BLaER1 (cell line): ENCODE measurements around the gene NPS.

Source experiments
- H3K27ac ChIP-seq: shearing (Covaris generic); formaldehyde crosslinking; 2 replicates; pipeline ENCODE4 v1.8.1; 2022
- H3K27me3 ChIP-seq: shearing (Covaris generic); formaldehyde crosslinking; 2 replicates; pipeline ENCODE4 v1.8.1; 2022
- H3K36me3 ChIP-seq: shearing (Covaris generic); formaldehyde crosslinking; 2 replicates; pipeline ENCODE4 v1.8.1; 2022
- H3K4me1 ChIP-seq: shearing (Covaris generic); formaldehyde crosslinking; 2 replicates; pipeline ENCODE4 v1.8.1; 2022
- H3K4me2 ChIP-seq: shearing (Covaris generic); formaldehyde crosslinking; 2 replicates; pipeline ENCODE4 v1.8.1; 2022
- H3K4me3 ChIP-seq: shearing (Covaris generic); formaldehyde crosslinking; 2 replicates; pipeline ENCODE4 v1.8.1; 2022
- H3K9ac ChIP-seq: shearing (Covaris generic); formaldehyde crosslinking; 2 replicates; pipeline ENCODE4 v1.8.1; 2022
- H3K9me3 ChIP-seq: shearing (Covaris generic); formaldehyde crosslinking; 2 replicates; pipeline ENCODE4 v1.8.1; 2022
- H4K20me1 ChIP-seq: shearing (Covaris generic); formaldehyde crosslinking; 2 replicates; pipeline ENCODE4 v1.8.1; 2022
- Cebpa-rat ChIP-seq: shearing (Covaris generic); IDR thresholded peaks from 2 replicates; pipeline ENCODE4 v1.8.1; 2022

Gene NPS

DNA sequence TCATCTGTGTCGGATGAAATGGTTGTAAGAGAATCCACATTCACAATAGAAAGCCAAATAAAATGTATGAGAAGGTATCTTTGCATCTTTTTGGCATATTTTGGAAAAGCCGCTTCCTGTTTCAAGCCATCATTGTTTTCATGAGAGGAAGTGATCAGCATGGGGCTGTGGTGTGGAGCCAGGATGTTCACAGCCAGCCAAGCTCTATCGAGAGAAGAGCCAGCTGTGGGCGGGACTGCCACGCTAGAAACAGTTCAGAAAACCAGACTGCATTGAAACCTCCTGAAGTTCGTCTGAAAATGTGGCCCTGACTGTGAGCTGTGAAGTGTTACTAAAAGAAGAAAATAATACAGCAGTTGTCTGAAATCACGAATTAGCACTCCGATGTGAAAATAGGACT is 21.2 kb upstream of the NPS start:
- 0 out of 2 replicates have a peak overlapping the region, but pooled peaks have one; percentile 6 for H3K4me2 ChIP-seq
- no peaks in the 10 kb centered on the region for H3K27me3 ChIP-seq
- no peak overlapping the region for H3K9ac ChIP-seq
- no peaks in the 10 kb centered on the region for H3K9me3 ChIP-seq
- no peak for TF ChIP-seq Cebpa-rat
- H3K4me3 ChIP-seq = no peak overlapping the region
- H3K27ac ChIP-seq = no peak overlapping the region
- no peaks in the 10 kb centered on the region for H3K36me3 ChIP-seq
- H4K20me1 ChIP-seq = no peaks in the 10 kb centered on the region
- H3K4me1 ChIP-seq = peaks cover 34% of the 10 kb centered on the region

- H3K4me1 ChIP-seq = peaks cover 59% of the 10 kb centered on the region
- H3K27ac ChIP-seq = no peak overlapping the region
These were observed 16.9 kb upstream of the NPS start for GRCh38 chr10:127532193-127532592.

DNA sequence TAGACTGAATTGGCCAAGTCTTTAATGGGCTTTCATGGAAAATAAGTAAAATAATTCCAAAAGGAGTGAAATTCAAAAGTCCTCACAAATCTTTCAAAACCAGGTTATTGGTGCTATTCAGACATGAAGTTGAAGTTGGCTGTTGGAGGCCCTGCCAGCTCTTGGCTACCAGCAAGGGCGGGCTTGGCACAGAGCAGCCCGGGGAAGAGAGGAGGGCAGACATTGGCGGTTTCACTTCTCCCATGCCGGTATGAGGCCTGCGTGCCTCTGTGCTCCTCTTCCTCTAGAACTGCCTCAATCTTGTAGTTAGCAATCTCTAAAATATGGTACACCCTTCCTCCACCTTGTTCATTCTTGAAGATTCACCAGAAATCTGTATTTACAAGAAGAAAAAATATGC is 16.4 kb upstream of the NPS start:
- TF ChIP-seq Cebpa-rat = no peak
- H4K20me1 ChIP-seq = no peaks in the 10 kb centered on the region
- no peak overlapping the region for H3K4me3 ChIP-seq
- H3K27ac ChIP-seq = no peak overlapping the region
- no peak overlapping the region for H3K4me2 ChIP-seq
- no peaks in the 10 kb centered on the region for H3K36me3 ChIP-seq
- no peak overlapping the region for H3K9ac ChIP-seq
- H3K27me3 ChIP-seq = no peaks in the 10 kb centered on the region
- peaks cover 10% of the 10 kb centered on the region for H3K9me3 ChIP-seq
- H3K4me1 ChIP-seq = peaks cover 59% of the 10 kb centered on the region

More at GRCh38 chr10:127532193-127532592, 16.9 kb upstream of the NPS start:
- TF ChIP-seq Cebpa-rat = no peak
- H3K27me3 ChIP-seq = no peaks in the 10 kb centered on the region
- H3K4me2 ChIP-seq = no peak overlapping the region
- no peaks in the 10 kb centered on the region for H4K20me1 ChIP-seq
- no peaks in the 10 kb centered on the region for H3K36me3 ChIP-seq
- no peak overlapping the region for H3K9ac ChIP-seq
- H3K4me3 ChIP-seq = no peak overlapping the region
- H3K9me3 ChIP-seq = peaks cover 10% of the 10 kb centered on the region

- no peaks in the 10 kb centered on the region for H3K36me3 ChIP-seq
- H4K20me1 ChIP-seq = no peaks in the 10 kb centered on the region
- H3K27me3 ChIP-seq = no peaks in the 10 kb centered on the region
- peak overlapping the region; percentile 22; the same call in 1 of the 2 replicates for H3K27ac ChIP-seq
- peak overlapping the region; percentile 33 for H3K4me3 ChIP-seq
- TF ChIP-seq Cebpa-rat = 0 out of 2 replicates have a peak, but pooled peaks have one; percentile 18
- peaks cover 10% of the 10 kb centered on the region for H3K9me3 ChIP-seq
- H3K4me1 ChIP-seq = peaks cover 52% of the 10 kb centered on the region
- peak overlapping the region; percentile 11; the same call in 1 of the 2 replicates for H3K9ac ChIP-seq
- H3K4me2 ChIP-seq = peak overlapping the region; percentile 76
These were observed 15.0 kb upstream of the NPS start for GRCh38 chr10:127534074-127534473.

DNA sequence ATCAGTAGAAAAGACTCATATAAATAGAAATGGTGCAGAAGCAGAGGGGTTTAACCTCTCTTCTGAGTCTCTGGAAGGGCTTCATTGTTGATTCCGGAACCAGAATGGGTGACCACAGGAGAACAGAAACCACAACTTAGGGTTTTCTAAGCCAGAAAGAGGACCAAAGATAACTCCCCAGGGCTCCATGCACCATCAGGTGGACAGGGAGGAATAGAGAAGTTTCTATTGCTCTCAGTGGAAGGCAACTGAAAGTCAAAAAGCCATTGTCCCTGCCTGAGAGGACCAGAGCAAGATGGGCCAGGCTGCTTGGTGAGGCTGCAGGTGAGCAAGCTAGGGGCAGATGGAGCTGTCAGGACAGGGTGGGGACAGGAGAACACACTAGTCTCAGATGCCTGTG is 14.6 kb upstream of the NPS start:
- no peak for TF ChIP-seq Cebpa-rat
- H3K4me3 ChIP-seq = peak overlapping the region; percentile 33
- no peaks in the 10 kb centered on the region for H3K27me3 ChIP-seq
- peaks cover 52% of the 10 kb centered on the region for H3K4me1 ChIP-seq
- no peaks in the 10 kb centered on the region for H3K36me3 ChIP-seq
- H3K4me2 ChIP-seq = peak overlapping the region; percentile 76
- H4K20me1 ChIP-seq = no peaks in the 10 kb centered on the region
- peak overlapping the region; percentile 11; the same call in 1 of the 2 replicates for H3K9ac ChIP-seq
- peak overlapping the region; percentile 22; the same call in 1 of the 2 replicates for H3K27ac ChIP-seq
- H3K9me3 ChIP-seq = peaks cover 10% of the 10 kb centered on the region

DNA sequence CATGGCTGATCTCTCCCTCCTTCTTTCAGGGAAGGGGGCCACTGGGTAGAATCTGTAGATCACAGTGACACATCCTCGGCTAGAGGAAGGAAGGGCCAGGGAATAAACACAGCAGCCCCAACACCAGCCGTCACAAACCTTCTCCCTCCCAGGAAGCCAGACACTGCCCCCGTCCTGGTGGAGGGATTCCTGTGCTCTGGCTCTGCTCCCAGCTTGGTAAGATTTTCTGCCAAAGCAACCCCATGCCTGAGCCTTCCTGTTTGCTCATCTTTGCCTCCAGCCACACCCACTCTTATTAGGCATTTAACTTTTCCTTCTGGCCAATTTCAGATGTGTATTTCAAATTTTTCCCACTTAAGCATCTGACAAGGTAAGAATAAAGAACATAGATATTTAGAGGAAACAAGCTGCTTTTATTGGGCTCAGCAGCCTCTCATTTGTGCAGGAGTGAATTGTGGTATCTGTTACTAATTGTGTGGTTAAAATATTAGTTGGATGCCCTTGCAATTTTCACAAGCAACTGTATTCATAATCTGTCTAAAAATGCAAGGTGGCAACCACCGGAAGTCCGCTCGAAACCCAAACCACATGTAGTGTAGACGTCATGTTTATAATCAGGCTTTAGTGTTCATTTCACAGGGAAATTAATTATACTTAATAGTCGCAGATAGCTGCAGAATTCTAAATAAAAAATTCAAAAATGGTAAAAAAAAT is 13.2 kb upstream of the NPS start:
- no peaks in the 10 kb centered on the region for H4K20me1 ChIP-seq
- H3K4me3 ChIP-seq = no peak overlapping the region
- H3K27ac ChIP-seq = no peak overlapping the region
- no peaks in the 10 kb centered on the region for H3K36me3 ChIP-seq
- H3K27me3 ChIP-seq = no peaks in the 10 kb centered on the region
- peaks cover 10% of the 10 kb centered on the region for H3K9me3 ChIP-seq
- no peak overlapping the region for H3K9ac ChIP-seq
- no peak overlapping the region for H3K4me2 ChIP-seq
- TF ChIP-seq Cebpa-rat = no peak
- peaks cover 39% of the 10 kb centered on the region for H3K4me1 ChIP-seq

DNA sequence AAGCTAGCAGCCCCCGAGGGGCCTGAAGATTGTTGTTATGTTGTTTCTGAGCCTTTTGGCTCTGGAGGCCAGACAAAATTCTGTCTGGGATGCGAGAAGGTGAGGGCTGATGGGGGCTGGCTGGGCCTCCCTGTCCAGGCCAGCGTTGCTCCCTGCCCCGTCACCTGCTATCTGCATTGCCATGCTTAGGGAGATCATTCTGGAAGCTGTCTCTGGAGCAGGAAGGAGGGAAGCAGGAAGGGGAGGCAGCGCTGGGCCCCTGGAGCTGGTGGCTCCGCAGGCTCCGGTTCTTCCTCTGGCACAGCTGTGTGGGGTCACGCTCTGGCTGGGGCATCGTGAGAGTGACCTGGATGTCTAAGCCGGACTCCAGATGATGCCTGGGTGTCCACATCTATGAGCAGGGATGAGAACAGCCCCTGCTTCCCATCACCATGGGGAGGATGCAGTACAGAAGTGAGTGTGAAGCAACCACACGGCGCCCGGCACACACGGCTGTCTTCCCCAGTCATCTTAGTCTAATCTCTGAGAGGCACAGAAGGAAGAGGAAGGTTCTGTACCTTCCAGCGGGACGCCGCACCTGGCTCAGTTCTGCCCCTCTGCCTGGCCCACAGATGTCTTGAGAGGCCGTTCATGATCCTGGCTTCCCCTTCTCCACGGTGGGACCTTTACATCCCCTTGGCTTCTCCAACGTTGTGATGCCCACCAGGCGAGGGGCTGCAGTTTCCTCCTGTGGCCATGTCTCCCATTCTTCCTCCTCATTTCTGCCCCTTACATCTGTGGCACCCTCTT is 11.9 kb upstream of the NPS start:
- Histone ChIP-seq H3K4me3 (no peak overlapping the region), H3K9me3 (peaks cover 10% of the 10 kb centered on the region), H4K20me1 (no peaks in the 10 kb centered on the region), H3K4me2 (no peak overlapping the region), H3K27ac (no peak overlapping the region), H3K36me3 (no peaks in the 10 kb centered on the region), H3K27me3 (no peaks in the 10 kb centered on the region), H3K9ac (no peak overlapping the region), H3K4me1 (peaks cover 32% of the 10 kb centered on the region)
- no peak for TF ChIP-seq Cebpa-rat

DNA sequence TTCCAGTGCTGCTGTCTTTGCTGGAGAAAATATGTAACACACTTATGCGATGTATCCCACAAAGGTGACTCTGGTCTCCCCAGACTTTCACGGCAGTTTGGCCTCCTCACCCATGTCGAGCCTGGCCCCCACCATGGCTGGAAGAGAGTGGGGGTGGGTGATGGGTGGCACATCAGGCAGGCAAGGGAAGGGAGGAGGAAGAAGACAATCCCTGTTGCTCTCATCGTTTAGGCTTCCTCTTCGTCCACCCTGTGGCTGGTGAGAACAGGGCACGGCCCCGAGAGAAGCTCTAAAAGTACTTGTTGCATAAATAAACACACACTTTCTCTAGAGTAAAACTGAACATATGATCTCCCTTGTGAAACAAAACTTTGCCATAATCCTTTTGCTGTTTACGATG is 11.2 kb upstream of the NPS start:
- no peaks in the 10 kb centered on the region for H4K20me1 ChIP-seq
- no peak overlapping the region for H3K4me2 ChIP-seq
- H3K9ac ChIP-seq = no peak overlapping the region
- no peak for TF ChIP-seq Cebpa-rat
- no peak overlapping the region for H3K4me3 ChIP-seq
- H3K27me3 ChIP-seq = no peaks in the 10 kb centered on the region
- no peaks in the 10 kb centered on the region for H3K36me3 ChIP-seq
- H3K4me1 ChIP-seq = peaks cover 25% of the 10 kb centered on the region
- peaks cover 10% of the 10 kb centered on the region for H3K9me3 ChIP-seq
- H3K27ac ChIP-seq = no peak overlapping the region

DNA sequence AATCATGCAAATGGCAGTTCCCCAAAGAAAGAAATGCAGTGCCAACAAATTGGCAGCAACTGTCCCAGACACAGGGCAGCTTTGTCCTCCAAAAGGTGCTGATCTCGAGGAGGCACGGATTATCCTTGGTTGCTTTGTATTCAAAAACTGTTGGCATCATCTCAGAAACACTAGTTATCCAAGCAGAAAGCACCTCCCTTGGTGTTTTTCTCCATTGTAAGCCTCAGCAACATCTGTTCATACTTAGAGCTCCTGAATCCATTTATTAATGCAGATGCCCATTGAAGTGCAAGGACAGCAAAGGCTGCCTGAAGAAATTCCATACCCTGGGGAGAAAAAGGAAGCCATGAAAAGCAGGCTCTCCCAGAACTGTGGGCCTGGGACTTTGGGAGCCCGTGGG is 1.1 kb upstream of the NPS start:
- no peak overlapping the region for H3K27ac ChIP-seq
- no peaks in the 10 kb centered on the region for H4K20me1 ChIP-seq
- H3K36me3 ChIP-seq = no peaks in the 10 kb centered on the region
- no peak overlapping the region for H3K4me3 ChIP-seq
- H3K4me2 ChIP-seq = no peak overlapping the region
- TF ChIP-seq Cebpa-rat = no peak
- peaks cover 8% of the 10 kb centered on the region for H3K9me3 ChIP-seq
- H3K27me3 ChIP-seq = no peaks in the 10 kb centered on the region
- no peaks in the 10 kb centered on the region for H3K4me1 ChIP-seq
- no peak overlapping the region for H3K9ac ChIP-seq

DNA sequence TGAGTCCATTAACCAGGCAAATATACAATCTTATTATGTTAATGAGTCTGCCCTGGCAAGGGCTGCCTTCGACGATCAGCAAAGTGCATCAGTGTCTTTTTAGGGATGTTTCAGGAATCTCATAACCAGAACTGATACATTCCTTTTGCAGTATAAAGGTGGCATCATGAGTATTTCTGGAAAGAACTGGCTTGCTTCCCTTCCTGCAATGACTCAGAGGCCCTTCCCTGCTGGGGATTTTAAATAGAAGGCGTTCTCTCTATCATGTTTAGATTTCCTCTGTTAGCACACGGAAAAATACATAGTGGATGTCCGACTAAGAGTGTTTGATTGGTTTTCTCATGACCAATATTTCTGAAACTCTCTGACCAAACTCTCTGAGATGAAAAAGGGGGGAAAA is 1.8 kb downstream of the NPS start:
- Histone ChIP-seq H3K9ac (no peak overlapping the region), H3K4me1 (no peaks in the 10 kb centered on the region), H3K9me3 (peaks cover 3% of the 10 kb centered on the region; the same call in 1 of the 2 replicates), H3K27ac (no peak overlapping the region), H3K27me3 (no peaks in the 10 kb centered on the region), H4K20me1 (no peaks in the 10 kb centered on the region), H3K4me2 (no peak overlapping the region), H3K36me3 (no peaks in the 10 kb centered on the region), H3K4me3 (no peak overlapping the region)
- no peak for TF ChIP-seq Cebpa-rat
